WTC11 (cell line): ENCODE results near the gene SPN. TPM values are rescaled to one million over a fixed set of nuclear protein-coding genes. Genes with fewer than 3 reads are reported as not detected.

ENCODE experiments used
- ATF1 ChIP-seq: sonication (generic); formaldehyde crosslinking; IDR thresholded peaks from 2 replicates; pipeline ENCODE4 v1.8.1; 2023; ENCODE audit warnings: mild to moderate bottlenecking, moderate library complexity, missing genetic modification reagents
- ATF6 ChIP-seq: sonication (generic); formaldehyde crosslinking; IDR thresholded peaks from 2 replicates; pipeline ENCODE4 v1.8.1; 2023; ENCODE audit warnings: mild to moderate bottlenecking, missing genetic modification reagents
- EMX1 ChIP-seq: fragments of 250-450 bp; sonication (Bioruptor Pico); IDR thresholded peaks from 2 replicates; pipeline ENCODE4 v1.8.0; 2021; ENCODE audit warnings: mild to moderate bottlenecking
- FOXK1 ChIP-seq: sonication (generic); formaldehyde crosslinking; IDR thresholded peaks from 2 replicates; pipeline ENCODE4 v1.8.0; 2022; ENCODE audit warnings: mild to moderate bottlenecking, moderate library complexity, missing genetic modification reagents
- FOXP1 ChIP-seq: sonication (generic); formaldehyde crosslinking; IDR thresholded peaks from 2 replicates; pipeline ENCODE4 v1.8.0; 2022; ENCODE audit warnings: missing genetic modification reagents, mild to moderate bottlenecking, moderate library complexity, borderline replicate concordance
- GTF2I ChIP-seq: fragments of 250-450 bp; sonication (Bioruptor Pico); conservative IDR thresholded peaks from 2 replicates; pipeline ENCODE4 v1.4.0; 2021; ENCODE audit warnings: mild to moderate bottlenecking
- JUN ChIP-seq: sonication (generic); formaldehyde crosslinking; IDR thresholded peaks from 2 replicates; pipeline ENCODE4 v1.8.0; 2023; ENCODE audit warnings: mild to moderate bottlenecking, missing genetic modification reagents
- MXD4 ChIP-seq: fragments of 250-450 bp; sonication (Bioruptor Pico); IDR thresholded peaks from 2 replicates; pipeline ENCODE4 v1.8.0; 2021; ENCODE audit warnings: mild to moderate bottlenecking, moderate library complexity, borderline replicate concordance
- MYBL2 ChIP-seq: sonication (generic); formaldehyde crosslinking; IDR thresholded peaks from 2 replicates; pipeline ENCODE4 v1.8.1; 2023; ENCODE audit warnings: mild to moderate bottlenecking, moderate library complexity, missing genetic modification reagents
- OVOL2 ChIP-seq: fragments of 250-450 bp; sonication (Bioruptor Pico); IDR thresholded peaks from 2 replicates; pipeline ENCODE4 v1.9.0; 2021; ENCODE audit warnings: mild to moderate bottlenecking, borderline replicate concordance
- SOX15 ChIP-seq: fragments of 250-450 bp; sonication (Bioruptor Pico); IDR thresholded peaks from 2 replicates; pipeline ENCODE4 v1.9.0; 2021; ENCODE audit warnings: mild to moderate bottlenecking
- SP1 ChIP-seq: sonication (generic); formaldehyde crosslinking; conservative IDR thresholded peaks from 2 replicates; pipeline ENCODE4 v1.8.1; 2022; ENCODE audit warnings: missing genetic modification reagents
- TEAD1 ChIP-seq: sonication (generic); formaldehyde crosslinking; IDR thresholded peaks from 2 replicates; pipeline ENCODE4 v1.8.0; 2022; ENCODE audit warnings: mild to moderate bottlenecking, missing genetic modification reagents
- TP53 ChIP-seq: sonication (generic); formaldehyde crosslinking; IDR thresholded peaks from 2 replicates; pipeline ENCODE4 v1.8.1; 2023; ENCODE audit warnings: mild to moderate bottlenecking, missing genetic modification reagents
- ZBTB43 ChIP-seq: sonication (generic); formaldehyde crosslinking; IDR thresholded peaks from 2 replicates; pipeline ENCODE4 v1.8.1; 2023; ENCODE audit warnings: mild to moderate bottlenecking, missing genetic modification reagents
- ZNF317 ChIP-seq: sonication (generic); formaldehyde crosslinking; IDR thresholded peaks from 2 replicates; pipeline ENCODE4 v1.8.1; 2023; ENCODE audit warnings: low read depth, mild to moderate bottlenecking, moderate library complexity, missing genetic modification reagents, borderline replicate concordance
- ZNF425 ChIP-seq: fragments of 250-450 bp; sonication (Bioruptor Pico); conservative IDR thresholded peaks from 2 replicates; pipeline ENCODE4 v1.9.0; 2021; ENCODE audit warnings: mild to moderate bottlenecking
- total RNA-seq: library from RNA; stranded (reverse); gene quantifications from 3 replicates; pipeline ENCODE4 v1.2.3, GENCODE V29; 2021
- TF ChIP-seq, protein P1 (sequence below): fragments of 250-450 bp; sonication (Bioruptor Pico); IDR thresholded peaks from 2 replicates; pipeline ENCODE4 v1.8.0; 2021; ENCODE audit warnings: mild to moderate bottlenecking
- TF ChIP-seq, protein P2 (sequence below): sonication (generic); formaldehyde crosslinking; IDR thresholded peaks from 2 replicates; pipeline ENCODE4 v1.8.0; 2023; ENCODE audit warnings: missing genetic modification reagents, mild to moderate bottlenecking, borderline replicate concordance
- TF ChIP-seq, protein P3 (sequence below): sonication (generic); formaldehyde crosslinking; IDR thresholded peaks from 2 replicates; pipeline ENCODE4 v1.8.0; 2022; ENCODE audit warnings: mild to moderate bottlenecking, missing genetic modification reagents
- TF ChIP-seq, protein P4 (sequence below): fragments of 250-450 bp; sonication (Bioruptor Pico); IDR thresholded peaks from 2 replicates; pipeline ENCODE4 v1.9.0; 2021; ENCODE audit warnings: moderate library complexity, mild to moderate bottlenecking, inconsistent platforms, borderline replicate concordance
- TF ChIP-seq, protein P5 (sequence below): fragments of 250-450 bp; sonication (Bioruptor Pico); IDR thresholded peaks from 2 replicates; pipeline ENCODE4 v1.9.0; 2021; ENCODE audit warnings: mild to moderate bottlenecking, borderline replicate concordance

Gene SPN
- total RNA-seq, 1 experiment from 2014 or later, result 2.3 TPM

DNA sequence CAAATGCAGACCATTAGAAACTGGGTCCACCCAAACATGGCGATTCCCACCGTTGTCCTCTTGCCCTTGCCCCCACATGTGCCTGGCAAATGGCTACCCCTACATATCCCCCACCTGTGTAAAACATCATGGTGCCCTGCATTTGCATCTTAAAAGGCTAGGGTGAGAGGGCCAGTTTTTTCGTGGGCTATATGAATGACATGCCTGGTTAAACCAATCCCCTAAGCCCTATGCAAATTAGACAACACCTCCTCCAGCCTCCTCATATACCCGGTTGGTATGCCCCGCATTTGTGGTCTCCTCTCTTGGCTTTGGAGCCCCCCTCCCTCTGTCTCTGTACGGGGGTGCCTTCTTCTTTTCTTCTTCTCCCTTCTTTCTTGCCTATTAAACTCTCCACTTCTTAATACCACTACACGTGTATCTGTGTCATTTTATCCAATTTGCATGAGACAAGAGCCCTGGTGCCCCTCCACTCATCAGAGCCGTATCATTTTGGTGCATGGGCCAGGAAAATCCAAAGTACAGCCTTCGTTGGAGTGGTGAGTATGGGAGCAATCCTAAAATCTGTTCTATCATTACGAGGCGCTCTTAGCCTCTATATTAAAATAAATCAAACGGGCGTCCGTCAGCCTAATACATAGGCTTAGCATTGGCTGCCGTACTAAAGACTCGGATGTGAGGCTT lies 46.0 kb downstream of the SPN start (continued):
- TF ChIP-seq SP1 (no peak), TEAD1 (peak; percentile 56; the same call in 1 of the 2 replicates), JUN (CRISPR knock-in tag) (no peak), TP53 (no peak; the same call in 1 of the 2 replicates), ZBTB43 (no peak), ATF6 (no peak), ATF1 (CRISPR knock-in tag) (no peak), OVOL2 (CRISPR knock-in tag) (no peak), FOXP1 (CRISPR knock-in tag) (no peak), FOXK1 (peak; percentile 35; the same call in 1 of the 2 replicates), ZNF317 (CRISPR knock-in tag) (no peak), ZNF425 (CRISPR knock-in tag) (no peak), GTF2I (CRISPR knock-in tag) (no peak), EMX1 (CRISPR knock-in tag) (no peak), MXD4 (CRISPR knock-in tag) (no peak), MYBL2 (CRISPR knock-in tag) (no peak), SOX15 (CRISPR knock-in tag) (no peak)
- TF ChIP-seq, protein P1, sequence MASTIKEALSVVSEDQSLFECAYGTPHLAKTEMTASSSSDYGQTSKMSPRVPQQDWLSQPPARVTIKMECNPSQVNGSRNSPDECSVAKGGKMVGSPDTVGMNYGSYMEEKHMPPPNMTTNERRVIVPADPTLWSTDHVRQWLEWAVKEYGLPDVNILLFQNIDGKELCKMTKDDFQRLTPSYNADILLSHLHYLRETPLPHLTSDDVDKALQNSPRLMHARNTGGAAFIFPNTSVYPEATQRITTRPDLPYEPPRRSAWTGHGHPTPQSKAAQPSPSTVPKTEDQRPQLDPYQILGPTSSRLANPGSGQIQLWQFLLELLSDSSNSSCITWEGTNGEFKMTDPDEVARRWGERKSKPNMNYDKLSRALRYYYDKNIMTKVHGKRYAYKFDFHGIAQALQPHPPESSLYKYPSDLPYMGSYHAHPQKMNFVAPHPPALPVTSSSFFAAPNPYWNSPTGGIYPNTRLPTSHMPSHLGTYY (CRISPR knock-in tag), result no peak
- TF ChIP-seq, protein P2, sequence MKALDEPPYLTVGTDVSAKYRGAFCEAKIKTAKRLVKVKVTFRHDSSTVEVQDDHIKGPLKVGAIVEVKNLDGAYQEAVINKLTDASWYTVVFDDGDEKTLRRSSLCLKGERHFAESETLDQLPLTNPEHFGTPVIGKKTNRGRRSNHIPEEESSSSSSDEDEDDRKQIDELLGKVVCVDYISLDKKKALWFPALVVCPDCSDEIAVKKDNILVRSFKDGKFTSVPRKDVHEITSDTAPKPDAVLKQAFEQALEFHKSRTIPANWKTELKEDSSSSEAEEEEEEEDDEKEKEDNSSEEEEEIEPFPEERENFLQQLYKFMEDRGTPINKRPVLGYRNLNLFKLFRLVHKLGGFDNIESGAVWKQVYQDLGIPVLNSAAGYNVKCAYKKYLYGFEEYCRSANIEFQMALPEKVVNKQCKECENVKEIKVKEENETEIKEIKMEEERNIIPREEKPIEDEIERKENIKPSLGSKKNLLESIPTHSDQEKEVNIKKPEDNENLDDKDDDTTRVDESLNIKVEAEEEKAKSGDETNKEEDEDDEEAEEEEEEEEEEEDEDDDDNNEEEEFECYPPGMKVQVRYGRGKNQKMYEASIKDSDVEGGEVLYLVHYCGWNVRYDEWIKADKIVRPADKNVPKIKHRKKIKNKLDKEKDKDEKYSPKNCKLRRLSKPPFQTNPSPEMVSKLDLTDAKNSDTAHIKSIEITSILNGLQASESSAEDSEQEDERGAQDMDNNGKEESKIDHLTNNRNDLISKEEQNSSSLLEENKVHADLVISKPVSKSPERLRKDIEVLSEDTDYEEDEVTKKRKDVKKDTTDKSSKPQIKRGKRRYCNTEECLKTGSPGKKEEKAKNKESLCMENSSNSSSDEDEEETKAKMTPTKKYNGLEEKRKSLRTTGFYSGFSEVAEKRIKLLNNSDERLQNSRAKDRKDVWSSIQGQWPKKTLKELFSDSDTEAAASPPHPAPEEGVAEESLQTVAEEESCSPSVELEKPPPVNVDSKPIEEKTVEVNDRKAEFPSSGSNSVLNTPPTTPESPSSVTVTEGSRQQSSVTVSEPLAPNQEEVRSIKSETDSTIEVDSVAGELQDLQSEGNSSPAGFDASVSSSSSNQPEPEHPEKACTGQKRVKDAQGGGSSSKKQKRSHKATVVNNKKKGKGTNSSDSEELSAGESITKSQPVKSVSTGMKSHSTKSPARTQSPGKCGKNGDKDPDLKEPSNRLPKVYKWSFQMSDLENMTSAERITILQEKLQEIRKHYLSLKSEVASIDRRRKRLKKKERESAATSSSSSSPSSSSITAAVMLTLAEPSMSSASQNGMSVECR (CRISPR knock-in tag), result peak; percentile 75; the same call in 1 of the 2 replicates
- TF ChIP-seq, protein P3, sequence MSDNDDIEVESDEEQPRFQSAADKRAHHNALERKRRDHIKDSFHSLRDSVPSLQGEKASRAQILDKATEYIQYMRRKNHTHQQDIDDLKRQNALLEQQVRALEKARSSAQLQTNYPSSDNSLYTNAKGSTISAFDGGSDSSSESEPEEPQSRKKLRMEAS, result peak; percentile 84
- TF ChIP-seq, protein P4, sequence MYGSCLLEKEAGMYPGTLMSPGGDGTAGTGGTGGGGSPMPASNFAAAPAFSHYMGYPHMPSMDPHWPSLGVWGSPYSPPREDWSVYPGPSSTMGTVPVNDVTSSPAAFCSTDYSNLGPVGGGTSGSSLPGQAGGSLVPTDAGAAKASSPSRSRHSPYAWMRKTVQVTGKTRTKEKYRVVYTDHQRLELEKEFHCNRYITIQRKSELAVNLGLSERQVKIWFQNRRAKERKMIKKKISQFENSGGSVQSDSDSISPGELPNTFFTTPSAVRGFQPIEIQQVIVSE, result no peak
- TF ChIP-seq, protein P5, sequence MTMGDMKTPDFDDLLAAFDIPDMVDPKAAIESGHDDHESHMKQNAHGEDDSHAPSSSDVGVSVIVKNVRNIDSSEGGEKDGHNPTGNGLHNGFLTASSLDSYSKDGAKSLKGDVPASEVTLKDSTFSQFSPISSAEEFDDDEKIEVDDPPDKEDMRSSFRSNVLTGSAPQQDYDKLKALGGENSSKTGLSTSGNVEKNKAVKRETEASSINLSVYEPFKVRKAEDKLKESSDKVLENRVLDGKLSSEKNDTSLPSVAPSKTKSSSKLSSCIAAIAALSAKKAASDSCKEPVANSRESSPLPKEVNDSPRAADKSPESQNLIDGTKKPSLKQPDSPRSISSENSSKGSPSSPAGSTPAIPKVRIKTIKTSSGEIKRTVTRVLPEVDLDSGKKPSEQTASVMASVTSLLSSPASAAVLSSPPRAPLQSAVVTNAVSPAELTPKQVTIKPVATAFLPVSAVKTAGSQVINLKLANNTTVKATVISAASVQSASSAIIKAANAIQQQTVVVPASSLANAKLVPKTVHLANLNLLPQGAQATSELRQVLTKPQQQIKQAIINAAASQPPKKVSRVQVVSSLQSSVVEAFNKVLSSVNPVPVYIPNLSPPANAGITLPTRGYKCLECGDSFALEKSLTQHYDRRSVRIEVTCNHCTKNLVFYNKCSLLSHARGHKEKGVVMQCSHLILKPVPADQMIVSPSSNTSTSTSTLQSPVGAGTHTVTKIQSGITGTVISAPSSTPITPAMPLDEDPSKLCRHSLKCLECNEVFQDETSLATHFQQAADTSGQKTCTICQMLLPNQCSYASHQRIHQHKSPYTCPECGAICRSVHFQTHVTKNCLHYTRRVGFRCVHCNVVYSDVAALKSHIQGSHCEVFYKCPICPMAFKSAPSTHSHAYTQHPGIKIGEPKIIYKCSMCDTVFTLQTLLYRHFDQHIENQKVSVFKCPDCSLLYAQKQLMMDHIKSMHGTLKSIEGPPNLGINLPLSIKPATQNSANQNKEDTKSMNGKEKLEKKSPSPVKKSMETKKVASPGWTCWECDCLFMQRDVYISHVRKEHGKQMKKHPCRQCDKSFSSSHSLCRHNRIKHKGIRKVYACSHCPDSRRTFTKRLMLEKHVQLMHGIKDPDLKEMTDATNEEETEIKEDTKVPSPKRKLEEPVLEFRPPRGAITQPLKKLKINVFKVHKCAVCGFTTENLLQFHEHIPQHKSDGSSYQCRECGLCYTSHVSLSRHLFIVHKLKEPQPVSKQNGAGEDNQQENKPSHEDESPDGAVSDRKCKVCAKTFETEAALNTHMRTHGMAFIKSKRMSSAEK (CRISPR knock-in tag), result peak; percentile 53; the same call in 1 of the 2 replicates
